ENCODE data around the gene ASPDH.

Gene ASPDH

DNA sequence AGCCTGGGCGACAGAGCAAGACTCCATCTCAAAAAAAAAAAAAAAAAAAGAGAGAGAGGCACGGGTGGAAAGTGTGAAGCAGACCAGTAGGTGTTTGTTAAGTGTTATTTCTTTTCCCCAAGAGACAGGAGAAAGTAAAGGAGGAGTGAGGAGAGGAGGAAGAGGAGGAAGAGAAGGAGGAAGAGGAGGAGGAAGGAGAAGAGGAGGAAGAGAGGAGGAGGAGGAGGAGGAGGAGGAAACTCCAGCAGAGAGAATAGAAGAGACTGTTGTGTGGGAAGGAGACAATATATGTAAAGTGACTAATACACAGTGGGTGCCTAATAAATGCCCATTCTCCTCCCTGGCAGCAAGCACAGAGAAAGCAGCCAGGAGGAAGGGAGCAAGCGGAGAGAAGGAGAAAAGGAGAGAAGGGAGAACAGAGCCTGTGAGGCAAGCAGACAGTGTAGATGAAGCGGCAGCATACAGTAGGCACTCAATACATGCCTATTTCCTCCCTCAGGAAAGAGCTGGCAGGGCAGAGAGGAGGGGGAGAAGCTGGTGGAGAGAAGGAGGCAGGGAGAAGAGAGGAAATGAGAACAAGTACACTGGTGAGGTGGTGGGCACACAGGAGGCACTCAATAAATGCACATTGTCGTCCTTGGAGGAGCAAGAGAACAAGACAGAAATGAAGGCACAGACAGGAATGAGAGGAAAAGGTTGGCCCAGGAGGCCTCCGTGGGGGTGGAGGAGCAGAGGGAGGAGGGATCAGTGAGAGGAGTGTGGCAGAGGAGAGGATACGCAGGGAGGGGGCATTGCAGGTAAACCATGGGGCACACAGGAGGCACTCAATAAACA is 19.3 kb downstream of the ASPDH start:
- DNase-seq: no peak

GRCh38 chr19:50493171-50493570 is 20.5 kb downstream of the ASPDH start:
- no peak for DNase-seq

GRCh38 chr19:50492303-50493052 is 21.2 kb downstream of the ASPDH start:
- DNase-seq: no peak

- no peak for DNase-seq
These were observed 22.7 kb downstream of the ASPDH start for GRCh38 chr19:50490991-50491472.

- DNase-seq: no peak
These were observed 23.3 kb downstream of the ASPDH start for GRCh38 chr19:50490411-50490811.

- no peak for DNase-seq
These were observed 24.2 kb downstream of the ASPDH start for GRCh38 chr19:50489461-50490011.

GRCh38 chr19:50488389-50489194 is 25.1 kb downstream of the ASPDH start:
- DNase-seq: no peak

DNA sequence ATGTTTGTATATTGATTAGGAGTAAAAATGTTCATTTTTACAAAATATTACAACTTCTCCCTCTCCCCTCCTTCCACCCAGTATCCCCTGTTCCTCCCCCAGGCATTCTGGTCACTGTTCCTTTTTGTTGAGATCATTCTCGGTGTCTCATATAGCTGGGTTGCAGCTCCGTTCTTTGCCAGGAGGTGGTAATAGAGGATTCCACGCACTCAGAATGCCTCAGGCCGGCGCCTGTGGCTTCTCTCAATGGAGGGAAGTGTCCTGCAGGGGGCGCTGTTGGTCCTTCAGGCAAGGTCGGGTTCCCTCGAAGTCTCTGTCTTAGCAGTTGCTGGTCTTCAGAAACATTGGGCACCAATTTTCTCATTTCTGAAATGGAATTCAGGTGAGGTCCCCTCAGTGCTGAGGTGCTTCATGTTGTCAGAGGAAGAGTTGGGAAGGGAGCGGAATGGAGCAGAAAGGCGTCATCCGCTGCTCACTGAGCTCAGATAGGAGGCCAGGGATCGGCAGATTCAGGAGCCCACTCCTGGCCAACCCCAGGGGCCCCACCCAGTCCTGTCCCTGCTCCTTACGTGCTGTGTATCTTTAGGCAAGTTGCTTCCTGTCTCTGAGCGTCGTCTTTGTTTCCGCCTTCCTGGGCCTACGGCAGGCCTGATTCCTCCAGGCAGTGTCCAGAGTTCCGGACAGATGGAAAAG is 26.7 kb downstream of the ASPDH start:
- DNase-seq: no peak

DNA sequence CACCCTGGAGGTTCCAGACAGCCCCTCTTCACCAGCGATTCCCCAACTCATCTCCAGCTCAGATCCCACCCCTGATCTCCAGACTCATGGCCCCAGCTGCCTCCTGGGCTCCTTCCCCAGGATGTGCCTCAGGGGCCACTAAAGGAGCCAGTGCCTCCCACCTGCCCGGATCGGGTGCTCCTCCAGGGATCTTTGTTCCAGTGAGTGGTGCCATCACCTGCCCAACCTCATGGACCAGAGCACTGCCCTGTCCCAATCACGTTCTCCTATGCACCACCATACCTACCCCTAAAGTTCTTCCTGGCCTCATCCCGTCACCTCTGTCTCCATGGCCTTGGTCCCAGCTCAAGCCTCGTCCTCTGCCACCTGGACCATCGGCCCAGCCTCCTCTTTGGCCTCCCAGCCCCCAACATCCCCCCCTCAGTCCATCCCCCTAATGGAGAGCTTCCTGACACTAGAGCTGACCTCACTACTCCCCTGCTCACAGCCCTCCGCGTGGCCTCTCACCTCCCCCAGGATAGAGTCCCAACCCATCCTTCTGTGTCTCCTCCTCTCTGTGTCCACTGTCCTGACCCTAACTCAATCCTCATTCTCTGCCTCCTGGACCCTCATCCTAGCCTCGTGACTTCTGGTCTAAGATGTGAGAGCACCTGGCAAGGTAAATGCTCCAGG is 28.3 kb downstream of the ASPDH start:
- no peak for DNase-seq

DNA sequence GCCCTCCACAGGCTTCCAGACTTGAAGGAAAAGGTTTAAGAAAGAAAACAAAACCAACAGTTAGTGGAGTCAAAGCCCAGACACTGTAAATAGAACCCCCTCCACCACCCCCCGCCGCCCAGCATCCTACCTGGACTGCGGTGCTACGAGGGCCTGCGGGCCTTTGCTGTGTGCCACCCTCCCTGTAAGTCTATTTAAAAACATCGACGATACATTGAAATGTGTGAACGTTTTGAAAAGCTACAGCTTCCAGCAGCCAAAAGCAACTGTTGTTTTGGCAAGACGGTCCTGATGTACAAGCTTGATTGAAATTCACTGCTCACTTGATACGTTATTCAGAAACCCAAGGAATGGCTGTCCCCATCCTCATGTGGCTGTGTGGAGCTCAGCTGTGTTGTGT is 30.8 kb downstream of the ASPDH start:
- no peak for DNase-seq

GRCh38 chr19:50482271-50482855 is 31.4 kb downstream of the ASPDH start:
- DNase-seq: no peak

DNA sequence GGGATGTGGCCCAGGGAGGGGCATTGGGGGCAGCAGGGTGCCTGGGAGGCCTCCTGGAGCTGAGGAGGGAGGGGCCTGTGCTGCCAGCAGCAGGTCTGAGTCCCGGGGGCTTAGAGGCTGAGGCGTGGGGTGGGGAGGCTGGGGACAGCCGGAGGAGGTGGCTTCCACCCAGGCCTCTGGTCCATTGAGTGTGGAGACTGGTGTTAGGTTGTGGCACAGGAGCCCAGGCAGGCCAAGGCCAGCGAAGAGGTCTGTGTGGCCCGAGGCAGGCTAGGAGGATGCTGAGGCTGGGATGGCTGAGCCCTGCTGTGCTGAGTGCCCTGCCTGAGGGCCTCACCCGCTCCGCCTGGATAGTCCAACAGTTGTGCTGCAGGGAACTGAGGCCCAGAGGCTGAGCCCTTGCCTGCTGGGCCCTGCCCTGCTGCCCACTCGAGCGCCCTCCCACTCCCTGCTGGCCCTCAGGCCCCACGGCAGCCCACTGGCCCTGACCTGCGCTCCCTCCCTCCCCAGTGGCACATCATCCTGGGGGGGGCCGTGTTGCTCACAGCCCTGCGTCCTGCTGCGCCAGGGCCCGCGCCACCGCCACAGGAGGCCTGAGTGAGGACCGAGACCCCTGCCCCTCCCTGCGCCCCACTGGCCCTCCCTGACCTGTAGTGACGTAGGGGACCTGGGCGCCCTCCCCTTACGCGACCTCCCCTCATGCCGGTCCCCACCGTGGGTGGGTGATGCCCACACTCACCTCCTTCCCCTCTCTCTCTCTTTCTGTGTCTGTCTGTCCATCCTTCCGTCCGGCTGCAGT is 32.2 kb downstream of the ASPDH start:
- no peak for DNase-seq

DNA sequence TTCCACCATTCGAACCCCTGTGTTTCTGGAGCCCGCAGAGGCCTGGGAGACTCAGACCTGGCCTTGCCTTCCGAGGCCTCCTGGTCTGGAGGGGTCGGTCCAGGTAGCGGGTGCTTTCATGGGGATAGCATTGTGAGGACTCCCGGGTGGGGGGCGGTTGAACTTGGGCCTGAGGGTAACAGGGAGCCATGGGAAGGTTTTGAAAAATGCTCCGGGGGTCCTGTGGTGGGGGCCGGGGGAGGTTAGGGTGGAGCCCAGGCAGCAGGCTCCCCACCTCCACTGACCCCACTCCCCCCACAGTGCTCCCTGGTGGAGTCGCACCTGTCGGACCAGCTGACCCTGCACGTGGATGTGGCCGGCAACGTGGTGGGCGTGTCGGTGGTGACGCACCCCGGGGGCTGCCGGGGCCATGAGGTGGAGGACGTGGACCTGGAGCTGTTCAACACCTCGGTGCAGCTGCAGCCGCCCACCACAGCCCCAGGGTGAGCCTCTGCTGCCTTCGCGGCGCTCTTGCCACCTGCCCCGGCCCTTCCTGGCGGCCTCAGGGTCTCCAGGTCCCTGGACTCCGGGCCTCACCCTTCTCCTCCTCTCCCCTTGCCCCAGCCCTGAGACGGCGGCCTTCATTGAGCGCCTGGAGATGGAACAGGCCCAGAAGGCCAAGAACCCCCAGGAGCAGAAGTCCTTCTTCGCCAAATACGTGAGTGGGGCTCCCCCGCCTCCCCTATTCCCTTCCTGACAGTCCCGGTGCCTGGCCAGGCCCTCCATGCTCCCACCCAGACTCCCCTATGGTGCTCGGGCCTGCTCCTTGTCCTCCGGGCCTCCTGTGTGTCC is 33.2 kb downstream of the ASPDH start:
- no peak for DNase-seq

- no peak for DNase-seq
These were observed 33.9 kb downstream of the ASPDH start for GRCh38 chr19:50479761-50480251.

DNA sequence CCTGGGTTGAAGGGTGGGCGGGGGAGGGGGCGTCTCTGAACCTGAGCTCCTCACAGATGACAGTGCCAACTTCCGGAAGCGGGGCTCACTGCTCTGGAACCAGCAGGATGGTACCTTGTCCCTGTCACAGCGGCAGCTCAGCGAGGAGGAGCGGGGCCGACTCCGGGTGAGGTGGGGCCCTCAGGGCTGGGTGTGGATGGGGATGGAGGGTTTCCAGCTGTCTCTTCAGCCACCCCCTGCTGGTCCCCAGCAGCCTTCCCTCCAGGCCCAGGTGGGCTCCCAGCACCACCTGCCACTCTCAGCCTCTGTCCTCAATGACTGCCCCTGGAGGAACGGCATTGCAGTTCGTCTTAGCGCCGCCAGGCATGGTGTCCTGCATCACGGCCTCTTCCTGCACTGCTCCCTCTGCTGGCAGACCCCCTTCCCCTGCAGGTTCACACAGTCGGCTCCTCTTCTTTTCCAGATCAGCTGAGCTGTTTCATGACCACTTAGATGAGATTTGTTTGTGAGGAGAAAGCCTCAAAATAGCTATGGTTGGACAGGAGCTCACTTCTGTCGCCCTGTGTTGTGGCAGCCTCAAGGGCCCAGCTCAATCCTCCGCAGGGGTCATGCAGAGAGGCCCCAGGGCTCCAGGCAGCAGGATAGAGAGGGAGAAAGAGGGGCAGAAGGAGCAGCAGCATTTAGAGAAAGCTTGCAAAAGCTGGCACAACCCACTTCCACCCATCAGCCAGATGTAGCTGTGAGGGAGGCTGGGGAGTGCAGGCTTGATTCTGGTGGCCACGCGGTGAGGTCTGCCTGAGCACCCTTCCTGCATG is 34.6 kb downstream of the ASPDH start:
- no peak for DNase-seq

- no peak for DNase-seq
These were observed 35.8 kb downstream of the ASPDH start for GRCh38 chr19:50477751-50478515.

- DNase-seq: no peak
These were observed 36.8 kb downstream of the ASPDH start for GRCh38 chr19:50476907-50477238.
